Measurements from ENCODE around the gene SH3BGRL. TPM values are rescaled to one million over a fixed set of nuclear protein-coding genes. Genes with fewer than 3 reads are reported as not detected.

The SH3BGRL gene
- total RNA-seq, 6 experiments from 2014 or later = 12.4 to 35.3 (median 23.5) TPM

- intact Hi-C loops (cut with DNase I) = no loop called here
- Histone ChIP-seq H3K4me3 (no peak overlapping the region), H3K9me3 (no peaks in the 10 kb centered on the region), H3K27ac (no peak overlapping the region), H3K36me3 (no peaks in the 10 kb centered on the region), H3K4me1 (no peaks in the 10 kb centered on the region), H3K27me3 (no peaks in the 10 kb centered on the region)
- WGBS (ENCODE audit: insufficient coverage, low coverage, low lambda C conversion rate, missing lambda C conversion rate) = 67% methylated on average over 3 of the region's 3 CpGs
- no peak for DNase-seq
- ATAC-seq = no peak
- TF ChIP-seq POLR2A (IDR thresholded peaks at IDR 0.05) (no peak), CTCF (IDR thresholded peaks at IDR 0.05) (no peak)
Measured at GRCh38 chrX:81259714-81260395, 58.0 kb downstream of the SH3BGRL start.

GRCh38 chrX:81261576-81261975 lies 59.7 kb downstream of the SH3BGRL start:
- Histone ChIP-seq H3K27me3 (no peaks in the 10 kb centered on the region), H3K27ac (no peak overlapping the region), H3K4me1 (no peaks in the 10 kb centered on the region), H3K36me3 (no peaks in the 10 kb centered on the region), H3K9me3 (no peaks in the 10 kb centered on the region), H3K4me3 (no peak overlapping the region)
- ATAC-seq = no peak
- TF ChIP-seq CTCF (IDR thresholded peaks at IDR 0.05) = no peak
- TF ChIP-seq POLR2A (IDR thresholded peaks at IDR 0.05) = no peak
- DNase-seq = no peak
- WGBS (ENCODE audit: insufficient coverage, low coverage, low lambda C conversion rate, missing lambda C conversion rate) = 79% methylated on average over 2 of the region's 2 CpGs
- intact Hi-C loops (cut with DNase I) = no loop called here

GRCh38 chrX:81263059-81263458 lies 61.2 kb downstream of the SH3BGRL start:
- DNase-seq (no peak), ATAC-seq (no peak)
- no peak overlapping the region for H3K27ac ChIP-seq
- H3K9me3 ChIP-seq = no peaks in the 10 kb centered on the region
- H3K4me1 ChIP-seq = no peaks in the 10 kb centered on the region
- intact Hi-C loops (cut with DNase I) = no loop called here
- no peaks in the 10 kb centered on the region for H3K36me3 ChIP-seq
- no peaks in the 10 kb centered on the region for H3K27me3 ChIP-seq
- WGBS (ENCODE audit: insufficient coverage, low coverage, low lambda C conversion rate, missing lambda C conversion rate) = 46% methylated on average over 2 of the region's 2 CpGs
- H3K4me3 ChIP-seq = no peak overlapping the region
- TF ChIP-seq CTCF (IDR thresholded peaks at IDR 0.05) = no peak
- no peak for TF ChIP-seq POLR2A (IDR thresholded peaks at IDR 0.05)

- WGBS (ENCODE audit: insufficient coverage, low coverage, low lambda C conversion rate, missing lambda C conversion rate) = 49% methylated on average over 2 of the region's 2 CpGs
Measured at GRCh38 chrX:81278616-81279015, 76.7 kb downstream of the SH3BGRL start.

More at GRCh38 chrX:81278616-81279015, 76.7 kb downstream of the SH3BGRL start:
- ATAC-seq = no peak
- intact Hi-C loops (cut with DNase I) = no loop called here
- no peaks in the 10 kb centered on the region for H3K36me3 ChIP-seq
- no peak for DNase-seq
- no peak overlapping the region for H3K27ac ChIP-seq
- H3K4me3 ChIP-seq = no peak overlapping the region
- no peaks in the 10 kb centered on the region for H3K9me3 ChIP-seq
- no peaks in the 10 kb centered on the region for H3K4me1 ChIP-seq
- TF ChIP-seq POLR2A (IDR thresholded peaks at IDR 0.05) = no peak
- no peak for TF ChIP-seq CTCF (IDR thresholded peaks at IDR 0.05)
- H3K27me3 ChIP-seq = no peaks in the 10 kb centered on the region

All from right lobe of liver (tissue), 6 donors.